OCI-M2 (cell line): ENCODE results near the gene ASIC2.

ENCODE experiments used
- DNase-seq: peaks from one replicate; lab custom pipeline; 2025; ENCODE audit not compliant: unreplicated experiment; lab: John Stamatoyannopoulos, UW

ASIC2 gene

GRCh38 chr17:33207231-33207630 lies 85.9 kb downstream of the ASIC2 start:
- no peak for DNase-seq

- no peak for DNase-seq
Measured at GRCh38 chr17:33205552-33205951, 87.5 kb downstream of the ASIC2 start.

GRCh38 chr17:33204701-33205100 lies 88.4 kb downstream of the ASIC2 start:
- no peak for DNase-seq

- no peak for DNase-seq
Measured at GRCh38 chr17:33204156-33204555, 88.9 kb downstream of the ASIC2 start.

GRCh38 chr17:33202796-33203495 lies 90.1 kb downstream of the ASIC2 start:
- DNase-seq, result no peak

- no peak for DNase-seq
Measured at GRCh38 chr17:33202021-33202420, 91.1 kb downstream of the ASIC2 start.

GRCh38 chr17:33201283-33201682 lies 91.8 kb downstream of the ASIC2 start:
- no peak for DNase-seq

- DNase-seq, result no peak
Measured at GRCh38 chr17:33200587-33200986, 92.5 kb downstream of the ASIC2 start.

GRCh38 chr17:33199571-33200510 lies 93.3 kb downstream of the ASIC2 start:
- no peak for DNase-seq

- no peak for DNase-seq
Measured at GRCh38 chr17:33198954-33199353, 94.1 kb downstream of the ASIC2 start.

GRCh38 chr17:33197342-33197741 lies 95.8 kb downstream of the ASIC2 start:
- DNase-seq, result no peak

- DNase-seq, result no peak
Measured at GRCh38 chr17:33196883-33197282, 96.2 kb downstream of the ASIC2 start.

GRCh38 chr17:33192951-33193911 lies 99.9 kb downstream of the ASIC2 start:
- no peak for DNase-seq

GRCh38 chr17:33183487-33184026 lies 109.5 kb downstream of the ASIC2 start:
- DNase-seq, result no peak

- DNase-seq, result no peak
Measured at GRCh38 chr17:33179151-33179550, 113.9 kb downstream of the ASIC2 start.

- no peak for DNase-seq
Measured at GRCh38 chr17:33178681-33179080, 114.4 kb downstream of the ASIC2 start.

- no peak for DNase-seq
Measured at GRCh38 chr17:33175562-33175961, 117.5 kb downstream of the ASIC2 start.

GRCh38 chr17:33171931-33172330 lies 121.2 kb downstream of the ASIC2 start:
- no peak for DNase-seq

GRCh38 chr17:33169580-33170285 lies 123.4 kb downstream of the ASIC2 start:
- DNase-seq, result no peak

GRCh38 chr17:33167736-33168135 lies 125.4 kb downstream of the ASIC2 start:
- no peak for DNase-seq
